Stimulated activated effector memory CD8-positive, alpha-beta T cell treated with anti-CD3 and anti-CD28 coated beads, Interleukin-12 subunit alpha, Interleukin-12 subunit beta, amount 100 ng/mL, for 72 hours (primary cell): ENCODE measurements around the gene AIDA.

Source experiments
- ATAC-seq: fragments of 150-1000 bp; cut with Tn5 transposase; 2 replicates; pipeline ENCODE4 v1.10.0; 2021
- DNase-seq, 2 donors: peaks; one replicate each; pipeline ENCODE4 v3.0.0; 2021 to 2022; ENCODE audit warnings: low spot score in 2 of 2
- H3K27ac Mint-ChIP-seq: one replicate; pipeline ENCODE4 v1.8.0; 2022; ENCODE audit warnings: mild to moderate bottlenecking, mixed read lengths
- H3K36me3 Mint-ChIP-seq: one replicate; pipeline ENCODE4 v1.8.0; 2022; ENCODE audit warnings: mild to moderate bottlenecking, mixed read lengths
- H3K4me1 Mint-ChIP-seq: one replicate; pipeline ENCODE4 v1.8.0; 2022; ENCODE audit warnings: mixed read lengths
- H3K4me3 Mint-ChIP-seq: one replicate; pipeline ENCODE4 v1.8.0; 2022; ENCODE audit warnings: mild to moderate bottlenecking, mixed read lengths
- H3K9me3 Mint-ChIP-seq: one replicate; pipeline ENCODE4 v1.8.0; 2022; ENCODE audit warnings: mixed read lengths

Gene AIDA

GRCh38 chr1:222732216-222733159 is 20.2 kb upstream of the AIDA start:
- DNase-seq: no peak
- Mint-ChIP-seq H3K4me1 (no peaks in the 10 kb centered on the region), H3K27ac (no peak overlapping the region), H3K4me3 (no peak overlapping the region), H3K36me3 (peaks cover 87% of the 10 kb centered on the region), H3K9me3 (no peaks in the 10 kb centered on the region)
- no peak for ATAC-seq

DNA sequence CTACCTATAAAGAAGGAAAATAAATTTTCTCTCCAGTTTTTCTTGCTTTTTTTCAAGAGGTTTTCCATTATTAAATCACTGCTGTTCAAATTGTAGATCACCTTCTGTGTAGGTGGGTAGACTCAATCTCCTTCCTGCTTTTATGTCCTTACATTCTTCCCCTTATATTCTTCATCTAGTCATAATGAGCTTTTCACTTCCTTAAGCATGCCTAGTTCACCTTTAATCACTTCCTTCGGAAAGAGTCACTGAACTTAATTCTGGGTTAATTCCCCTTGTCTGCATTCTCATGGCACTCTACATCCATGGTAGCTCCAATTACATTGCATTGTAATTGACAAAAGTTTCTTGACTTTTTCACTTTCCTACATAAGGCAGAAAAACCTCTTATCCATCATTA is 18.6 kb upstream of the AIDA start:
- Mint-ChIP-seq H3K27ac (no peak overlapping the region), H3K36me3 (peaks cover 99% of the 10 kb centered on the region), H3K4me3 (no peak overlapping the region), H3K9me3 (no peaks in the 10 kb centered on the region), H3K4me1 (no peaks in the 10 kb centered on the region)
- ATAC-seq (no peak), DNase-seq (no peak)

- Mint-ChIP-seq H3K4me1 (no peaks in the 10 kb centered on the region), H3K27ac (no peak overlapping the region), H3K36me3 (peaks cover 100% of the 10 kb centered on the region), H3K9me3 (no peaks in the 10 kb centered on the region), H3K4me3 (no peak overlapping the region)
- DNase-seq (no peak), ATAC-seq (no peak)
Observed at GRCh38 chr1:222728746-222729145, 16.5 kb upstream of the AIDA start.

GRCh38 chr1:222716393-222716792 is 4.1 kb upstream of the AIDA start:
- Mint-ChIP-seq H3K9me3 (no peaks in the 10 kb centered on the region), H3K4me1 (peaks cover 27% of the 10 kb centered on the region), H3K27ac (peak overlapping the region; percentile 34), H3K36me3 (peaks cover 94% of the 10 kb centered on the region), H3K4me3 (no peak overlapping the region)
- no peak for DNase-seq
- ATAC-seq: no peak

- Mint-ChIP-seq H3K9me3 (no peaks in the 10 kb centered on the region), H3K27ac (peak overlapping the region; percentile 99), H3K4me3 (peak overlapping the region; percentile 99), H3K36me3 (peaks cover 79% of the 10 kb centered on the region), H3K4me1 (peaks cover 51% of the 10 kb centered on the region)
- peak; percentile 79 for ATAC-seq
- DNase-seq: peak; percentile 72 to 92
Observed at GRCh38 chr1:222713091-222713961, 1.0 kb upstream of the AIDA start.

DNA sequence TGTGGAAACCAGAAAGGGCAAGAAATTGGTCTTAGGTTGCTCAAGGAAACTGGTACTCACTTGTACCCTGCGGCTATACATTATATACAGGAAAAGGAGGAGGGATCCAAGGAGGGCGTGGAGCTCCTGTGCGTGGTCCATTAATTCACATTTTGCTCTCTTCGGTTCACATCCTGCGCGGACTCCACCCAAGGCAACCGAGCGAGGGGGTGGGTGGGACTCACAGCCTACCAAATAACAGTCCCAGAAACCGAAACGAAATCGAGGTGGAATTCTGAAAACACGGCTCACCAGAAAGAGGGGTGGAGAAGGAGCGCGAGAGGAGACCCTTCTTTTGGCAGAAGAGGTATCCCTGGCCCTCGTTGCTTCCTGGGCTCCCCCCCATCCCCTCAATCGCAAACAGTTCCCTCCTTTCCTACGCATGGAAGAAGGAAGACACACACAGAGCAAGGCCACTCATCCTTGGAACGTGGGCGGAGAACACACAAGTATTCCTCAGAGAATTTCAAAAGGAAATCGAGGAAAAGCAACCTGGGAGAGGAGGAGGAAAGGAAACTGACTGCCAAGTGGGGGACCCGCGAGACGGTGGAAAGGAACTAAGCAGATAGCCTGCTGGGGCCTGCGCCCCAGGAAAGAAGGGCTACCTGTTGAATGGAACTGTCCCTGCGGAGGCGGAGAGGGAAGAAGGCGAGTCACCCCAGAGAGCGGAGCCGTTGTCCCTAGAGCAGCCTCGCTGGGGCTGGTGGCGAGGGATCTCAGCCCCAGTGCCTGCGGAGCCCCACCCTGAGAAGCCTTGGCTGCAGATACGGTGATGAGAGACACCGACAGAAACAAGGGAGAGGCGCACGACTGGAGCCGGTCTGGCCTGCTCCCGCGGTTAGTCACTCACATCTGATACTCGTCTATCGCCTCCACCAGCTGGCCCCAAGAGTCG is 705 bp downstream of the AIDA start:
- peak overlapping the region; percentile 99 for H3K4me3 Mint-ChIP-seq
- DNase-seq (peak; percentile 30 to 79), ATAC-seq (peak; percentile 70)
- peaks cover 62% of the 10 kb centered on the region for H3K36me3 Mint-ChIP-seq
- peaks cover 48% of the 10 kb centered on the region for H3K4me1 Mint-ChIP-seq
- H3K9me3 Mint-ChIP-seq: no peaks in the 10 kb centered on the region
- H3K27ac Mint-ChIP-seq: peak overlapping the region; percentile 99

GRCh38 chr1:222709700-222710153 is 2.6 kb downstream of the AIDA start:
- ATAC-seq: no peak

DNA sequence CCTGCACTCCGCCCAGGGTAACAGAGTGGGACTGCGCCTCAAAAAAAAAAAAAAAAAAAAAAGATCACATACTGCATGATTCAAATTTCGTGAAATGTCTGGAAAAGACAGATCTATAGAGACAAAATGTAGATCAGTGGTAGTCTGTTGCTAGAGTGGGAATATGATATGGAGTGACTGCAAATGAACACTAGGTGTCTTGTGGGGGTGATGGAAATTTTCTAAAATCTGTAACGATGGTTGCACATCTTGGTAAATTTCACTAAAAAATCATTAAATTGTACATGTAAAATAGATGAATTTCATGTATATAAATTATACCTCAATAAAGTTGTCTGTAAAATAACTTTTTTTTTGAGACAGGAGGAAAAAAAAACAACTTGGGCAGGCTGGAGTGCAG is 5.5 kb downstream of the AIDA start:
- Mint-ChIP-seq H3K36me3 (peaks cover 33% of the 10 kb centered on the region), H3K4me3 (no peak overlapping the region), H3K9me3 (no peaks in the 10 kb centered on the region), H3K27ac (no peak overlapping the region), H3K4me1 (peaks cover 48% of the 10 kb centered on the region)
- ATAC-seq (no peak), DNase-seq (no peak)

More at GRCh38 chr1:222709700-222710153, 2.6 kb downstream of the AIDA start:
- H3K36me3 Mint-ChIP-seq: peaks cover 43% of the 10 kb centered on the region
- peaks cover 57% of the 10 kb centered on the region for H3K4me1 Mint-ChIP-seq
- peak overlapping the region; percentile 99 for H3K4me3 Mint-ChIP-seq
- no peak overlapping the region for H3K27ac Mint-ChIP-seq
- no peak for DNase-seq
- H3K9me3 Mint-ChIP-seq: no peaks in the 10 kb centered on the region

GRCh38 chr1:222704260-222704659 is 8.0 kb downstream of the AIDA start:
- Mint-ChIP-seq H3K9me3 (no peaks in the 10 kb centered on the region), H3K4me1 (peaks cover 30% of the 10 kb centered on the region), H3K4me3 (no peak overlapping the region), H3K27ac (no peak overlapping the region), H3K36me3 (peaks cover 38% of the 10 kb centered on the region)
- DNase-seq (no peak), ATAC-seq (no peak)

DNA sequence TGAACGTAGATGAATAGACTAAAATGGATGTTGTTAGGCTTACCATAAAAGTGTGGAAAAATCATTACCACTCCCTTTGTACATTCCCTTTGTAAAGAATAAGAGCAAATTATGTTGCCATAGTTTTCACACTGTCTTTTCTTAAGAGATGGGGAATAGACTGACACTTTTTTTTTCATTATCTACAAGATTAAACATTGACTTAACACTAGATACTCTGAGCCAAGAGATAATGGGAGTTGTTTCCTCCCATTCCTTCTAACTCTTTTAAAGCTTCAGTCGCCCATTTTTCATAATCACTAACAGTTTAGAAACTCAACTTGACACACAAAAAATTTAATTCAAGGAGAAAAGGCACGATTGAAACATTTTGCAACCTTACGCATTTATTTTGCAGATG is 10.1 kb downstream of the AIDA start:
- Mint-ChIP-seq H3K36me3 (peaks cover 51% of the 10 kb centered on the region), H3K9me3 (no peaks in the 10 kb centered on the region), H3K27ac (no peak overlapping the region), H3K4me3 (no peak overlapping the region), H3K4me1 (peaks cover 27% of the 10 kb centered on the region)
- ATAC-seq (no peak), DNase-seq (no peak)

GRCh38 chr1:222697826-222698225 is 14.5 kb downstream of the AIDA start:
- H3K4me1 Mint-ChIP-seq: peaks cover 6% of the 10 kb centered on the region
- H3K4me3 Mint-ChIP-seq: no peak overlapping the region
- ATAC-seq (no peak), DNase-seq (no peak)
- no peaks in the 10 kb centered on the region for H3K9me3 Mint-ChIP-seq
- H3K36me3 Mint-ChIP-seq: peaks cover 59% of the 10 kb centered on the region
- no peak overlapping the region for H3K27ac Mint-ChIP-seq

DNA sequence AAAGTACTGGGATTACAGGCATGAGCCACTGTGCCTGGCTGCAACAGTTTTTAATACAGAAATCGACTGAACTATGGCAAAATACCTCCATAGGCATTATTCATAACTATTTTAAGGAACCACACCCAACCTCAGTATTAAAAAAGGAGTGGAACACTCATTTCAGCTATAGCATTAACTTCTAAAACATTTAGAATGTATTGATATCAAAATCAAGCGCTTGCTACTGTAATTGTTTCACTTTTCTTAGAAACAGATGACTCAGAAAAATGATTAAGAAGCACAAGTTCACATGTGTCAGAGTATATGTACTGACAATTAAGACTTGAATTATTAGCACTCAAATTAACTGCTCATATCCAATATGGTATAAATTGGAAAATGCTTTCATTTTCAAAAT is 15.1 kb downstream of the AIDA start:
- H3K9me3 Mint-ChIP-seq: no peaks in the 10 kb centered on the region
- H3K4me3 Mint-ChIP-seq: no peak overlapping the region
- no peak for DNase-seq
- no peak overlapping the region for H3K27ac Mint-ChIP-seq
- ATAC-seq: peak; percentile 53
- H3K36me3 Mint-ChIP-seq: peaks cover 59% of the 10 kb centered on the region
- H3K4me1 Mint-ChIP-seq: peaks cover 6% of the 10 kb centered on the region

GRCh38 chr1:222696741-222697140 is 15.6 kb downstream of the AIDA start:
- ATAC-seq: no peak
- Mint-ChIP-seq H3K36me3 (peaks cover 55% of the 10 kb centered on the region), H3K9me3 (no peaks in the 10 kb centered on the region), H3K27ac (no peak overlapping the region), H3K4me1 (peaks cover 6% of the 10 kb centered on the region), H3K4me3 (no peak overlapping the region)
- DNase-seq: no peak

DNA sequence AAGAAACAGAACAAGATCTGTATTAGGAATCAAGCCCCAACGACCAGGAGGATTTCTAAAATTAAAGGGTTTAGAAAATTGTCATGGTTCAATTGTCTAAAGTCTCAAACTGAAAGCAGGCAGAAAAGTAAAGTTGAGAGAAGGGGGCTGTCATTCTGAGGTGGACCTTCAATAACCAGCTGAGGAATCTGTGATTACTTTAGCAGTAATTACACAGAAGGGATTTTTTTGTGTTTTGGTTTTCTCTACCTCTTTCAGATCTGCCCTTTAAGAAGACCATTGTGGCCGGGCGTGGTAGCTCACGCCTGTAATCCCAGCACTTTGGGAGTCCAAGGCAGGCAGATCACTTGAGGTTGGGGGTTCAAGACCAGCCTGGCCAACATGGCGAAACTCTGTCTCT is 17.4 kb downstream of the AIDA start:
- ATAC-seq (no peak), DNase-seq (no peak)
- Mint-ChIP-seq H3K9me3 (no peaks in the 10 kb centered on the region), H3K36me3 (peaks cover 41% of the 10 kb centered on the region), H3K4me1 (peaks cover 6% of the 10 kb centered on the region), H3K27ac (no peak overlapping the region), H3K4me3 (no peak overlapping the region)

DNA sequence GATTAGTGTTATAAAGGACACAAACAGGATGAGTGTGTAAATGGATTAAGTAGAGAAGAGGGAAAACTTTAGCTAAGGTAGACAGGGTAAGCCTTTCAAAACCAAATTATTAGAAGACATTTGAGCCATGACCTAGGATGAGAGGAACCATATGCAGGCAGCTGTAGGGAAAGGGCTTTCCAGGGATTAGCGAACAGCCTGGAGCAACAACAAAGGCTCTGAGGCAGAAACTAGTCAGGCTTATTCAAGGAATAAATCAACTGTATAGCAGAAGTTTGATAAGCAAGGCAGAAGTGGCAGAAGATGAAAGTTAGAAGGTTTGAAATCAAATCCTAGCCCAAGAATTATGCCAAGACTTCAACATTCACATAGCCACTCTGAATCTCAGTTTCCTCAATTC is 21.3 kb downstream of the AIDA start:
- no peak overlapping the region for H3K27ac Mint-ChIP-seq
- ATAC-seq (no peak), DNase-seq (no peak)
- no peak overlapping the region for H3K4me3 Mint-ChIP-seq
- no peaks in the 10 kb centered on the region for H3K9me3 Mint-ChIP-seq
- H3K4me1 Mint-ChIP-seq: no peaks in the 10 kb centered on the region
- H3K36me3 Mint-ChIP-seq: peaks cover 34% of the 10 kb centered on the region
